Activated CD4-positive, alpha-beta T cell treated with anti-CD3 and anti-CD28 coated beads, Interleukin-2, Interleukin-6, amounts not matched to agents 100 ng/mL and 50 ng/mL, durations not matched to agents 16 hours and 8 hours (primary cell): ENCODE results near the gene KCNIP4.

Source experiments
- DNase-seq: peaks from one replicate; pipeline ENCODE4 v3.0.0-alpha.2; 2020

Gene KCNIP4

GRCh38 chr4:21753084-21753760, 195.3 kb downstream of the KCNIP4 start:
- no peak for DNase-seq

- DNase-seq: no peak
Measured at GRCh38 chr4:21752616-21753015, 196.0 kb downstream of the KCNIP4 start.

- DNase-seq: no peak
Measured at GRCh38 chr4:21749924-21750323, 198.6 kb downstream of the KCNIP4 start.

- no peak for DNase-seq
Measured at GRCh38 chr4:21749412-21749811, 199.2 kb downstream of the KCNIP4 start.

- DNase-seq: no peak
Measured at GRCh38 chr4:21744046-21744445, 204.5 kb downstream of the KCNIP4 start.

GRCh38 chr4:21742326-21742725, 206.2 kb downstream of the KCNIP4 start:
- no peak for DNase-seq

GRCh38 chr4:21738821-21739220, 209.8 kb downstream of the KCNIP4 start:
- no peak for DNase-seq

GRCh38 chr4:21735866-21736265, 212.7 kb downstream of the KCNIP4 start:
- no peak for DNase-seq

GRCh38 chr4:21733894-21734630, 214.5 kb downstream of the KCNIP4 start:
- DNase-seq: no peak

GRCh38 chr4:21728304-21728703, 220.3 kb downstream of the KCNIP4 start:
- no peak for DNase-seq

- no peak for DNase-seq
Measured at GRCh38 chr4:21726255-21726815, 222.2 kb downstream of the KCNIP4 start.

- DNase-seq: no peak
Measured at GRCh38 chr4:21722157-21722839, 226.3 kb downstream of the KCNIP4 start.

GRCh38 chr4:21716531-21716930, 232.0 kb downstream of the KCNIP4 start:
- no peak for DNase-seq

- no peak for DNase-seq
Measured at GRCh38 chr4:21710179-21710835, 238.3 kb downstream of the KCNIP4 start.

- no peak for DNase-seq
Measured at GRCh38 chr4:21709761-21710160, 238.8 kb downstream of the KCNIP4 start.

- no peak for DNase-seq
Measured at GRCh38 chr4:21709031-21709430, 239.5 kb downstream of the KCNIP4 start.

GRCh38 chr4:21699446-21699845, 249.1 kb downstream of the KCNIP4 start:
- DNase-seq: no peak

GRCh38 chr4:21697583-21697982, 251.0 kb downstream of the KCNIP4 start:
- DNase-seq: no peak

GRCh38 chr4:21695141-21695540, 253.4 kb downstream of the KCNIP4 start:
- DNase-seq: no peak

GRCh38 chr4:21692241-21692640, 256.3 kb downstream of the KCNIP4 start:
- no peak for DNase-seq

- no peak for DNase-seq
Measured at GRCh38 chr4:21688596-21689265, 259.8 kb downstream of the KCNIP4 start.

GRCh38 chr4:21685911-21686310, 262.7 kb downstream of the KCNIP4 start:
- DNase-seq: no peak
